PC-3 (cell line): ENCODE measurements around the gene TVP23C. TPM values are rescaled to one million over a fixed set of nuclear protein-coding genes. Genes with fewer than 3 reads are reported as not detected.
"Not testable (repeated sequence)": the region's sequence is repeated elsewhere in the genome, so short reads cannot be mapped to it uniquely, and the experiment has no call there.

Experiments
- ATAC-seq: fragments of 200-7000 bp; cut with Tn5 transposase; 2 replicates; pipeline ENCODE4 v1.9.1; 2020; ENCODE audit warnings: mild to moderate bottlenecking, moderate library complexity
- BruUV-seq: library from RNA; stranded (reverse); fragments of 400-500 nt; replicated peaks from 2 replicates; lab custom pipeline; 2021; lab: Mats Ljungman, UMichigan
- CTCF ChIA-PET: fragments of 300-600 bp; sonication (Branson Sonifier 250); formaldehyde crosslinking; loops from one replicate; lab custom pipeline; 2022; ENCODE audit warnings: antibody characterized with exemption; lab: Charles Lee
- POLR2A ChIA-PET: fragments of 300-600 bp; sonication (Branson Sonifier 250); formaldehyde crosslinking; loops from one replicate; lab custom pipeline; 2022; ENCODE audit warnings: antibody characterized with exemption; ENCODE audit not compliant: unreplicated experiment; lab: Charles Lee
- DNase-seq: peaks from one replicate; pipeline ENCODE4 v3.0.0-alpha.2; 2015
- H2AFZ ChIP-seq: fragments of 300-600 bp; sonication (generic); 2 replicates; pipeline ENCODE4 v1.6.0; 2016; ENCODE audit warnings: antibody characterized with exemption, low read length
- H3F3A ChIP-seq: fragments of 300-600 bp; sonication (generic); one replicate; pipeline ENCODE4 v1.6.0; 2017; ENCODE audit warnings: antibody characterized with exemption, low read length, control low read depth, mild to moderate bottlenecking; ENCODE audit not compliant: unreplicated experiment
- H3K27ac ChIP-seq: fragments of 300-600 bp; sonication (generic); 2 replicates; pipeline ENCODE4 v1.5.1; 2016; ENCODE audit warnings: mild to moderate bottlenecking, low read length
- H3K27me3 ChIP-seq: fragments of 300-600 bp; sonication (generic); 2 replicates; pipeline ENCODE4 v1.6.1; 2016; ENCODE audit warnings: low read length, mixed read lengths
- H3K36me3 ChIP-seq: fragments of 300-600 bp; sonication (generic); 2 replicates; pipeline ENCODE4 v1.6.1; 2016; ENCODE audit warnings: low read depth, mixed run types, low read length, mixed read lengths
- H3K4me1 ChIP-seq: fragments of 300-600 bp; sonication (generic); 2 replicates; pipeline ENCODE4 v1.5.1; 2016; ENCODE audit warnings: low read length; ENCODE audit not compliant: insufficient read depth
- H3K4me2 ChIP-seq: fragments of 300-600 bp; sonication (generic); 2 replicates; pipeline ENCODE4 v1.6.0; 2016; ENCODE audit warnings: low read length
- H3K4me3 ChIP-seq: fragments of 300-600 bp; sonication (generic); 2 replicates; pipeline ENCODE4 v1.5.1; 2016; ENCODE audit warnings: mild to moderate bottlenecking, low read length, mixed read lengths
- H3K79me2 ChIP-seq: fragments of 300-600 bp; sonication (generic); 2 replicates; pipeline ENCODE4 v1.6.1; 2017; ENCODE audit warnings: low read length, mixed read lengths
- H3K9ac ChIP-seq: fragments of 300-600 bp; sonication (generic); 2 replicates; pipeline ENCODE4 v1.6.0; 2016; ENCODE audit warnings: mild to moderate bottlenecking, low read length
- H3K9me2 ChIP-seq: fragments of 300-600 bp; sonication (generic); replicated peaks from 2 replicates; pipeline ENCODE4 v1.6.1; 2016; ENCODE audit warnings: mixed run types, low read length, mixed read lengths
- H3K9me3 ChIP-seq: fragments of 300-600 bp; sonication (generic); 2 replicates; pipeline ENCODE4 v1.6.1; 2016; ENCODE audit warnings: low read length, mixed read lengths
- H4K20me1 ChIP-seq: fragments of 300-600 bp; sonication (generic); 2 replicates; pipeline ENCODE4 v1.6.1; 2016; ENCODE audit warnings: low read length, mixed read lengths
- EZH2 ChIP-seq: fragments of 300-600 bp; sonication (generic); IDR thresholded peaks from one replicate; pipeline ENCODE4 v1.6.1; 2017; ENCODE audit warnings: antibody characterized with exemption, mild to moderate bottlenecking, low read length; ENCODE audit not compliant: unreplicated experiment
- EZH2phosphoT487 ChIP-seq: fragments of 300-600 bp; sonication (generic); IDR thresholded peaks from 2 replicates; pipeline ENCODE4 v1.6.1; 2018; ENCODE audit warnings: mild to moderate bottlenecking, antibody characterized with exemption, low read length, borderline replicate concordance
- intact Hi-C: fragments of 100-400 bp; cut with micrococcal nuclease; formaldehyde crosslinking; loops from 2 replicates; pipeline ENCODE4 v1.9.0; 2023
- total RNA-seq: library from RNA; depleted of rRNA; stranded (reverse); fragments of >200 nt; gene quantifications from 2 replicates; pipeline ENCODE4 v1.2.3, GENCODE V29; 2014
- TF ChIP-seq, protein P1 (sequence below): fragments of 300-600 bp; sonication (generic); conservative IDR thresholded peaks from 2 replicates; pipeline ENCODE4 v1.5.1; 2017; ENCODE audit warnings: antibody characterized with exemption, low read depth, mild to moderate bottlenecking, low read length

TVP23C gene
- total RNA-seq, 1 experiment from 2014 or later = 23.7 TPM

DNA sequence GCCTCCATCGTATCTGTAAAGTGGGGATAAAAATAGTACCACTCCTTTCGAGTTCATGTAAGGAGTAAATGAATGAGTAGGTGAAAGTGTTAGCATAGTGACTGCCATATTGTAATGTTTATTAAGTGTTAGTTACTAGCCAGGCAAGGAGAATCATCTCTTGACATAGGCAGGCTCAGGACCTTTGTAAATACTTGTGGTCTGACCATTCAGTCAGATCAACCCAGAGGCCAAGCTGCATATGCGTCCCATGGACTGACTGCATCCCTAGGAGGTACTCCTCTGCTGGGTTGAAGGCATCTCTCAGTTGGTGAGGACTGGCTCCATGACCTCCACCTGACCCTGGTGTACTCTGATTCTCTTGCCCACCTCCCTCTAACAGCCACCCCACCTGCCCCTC lies 55.4 kb downstream of the TVP23C start:
- Histone ChIP-seq H3K79me2 (no peaks in the 10 kb centered on the region), H2AFZ (no peak overlapping the region), H3K36me3 (peaks cover 3% of the 10 kb centered on the region; the same call in 1 of the 2 replicates), H4K20me1 (no peaks in the 10 kb centered on the region), H3K9me2 (no peaks in the 10 kb centered on the region), H3K27me3 (no peaks in the 10 kb centered on the region), H3K4me1 (peaks cover 12% of the 10 kb centered on the region), H3K4me3 (no peak overlapping the region), H3K4me2 (no peak overlapping the region), H3K9me3 (no peaks in the 10 kb centered on the region), H3K27ac (no peak overlapping the region), H3K9ac (no peak overlapping the region), H3F3A (no peaks in the 10 kb centered on the region)
- POLR2A ChIA-PET = no interaction called here
- CTCF ChIA-PET = no interaction called here
- no TSS peak for BruUV-seq
- no peak for TF ChIP-seq EZH2phosphoT487
- no peak for TF ChIP-seq EZH2
- TF ChIP-seq, protein P1, sequence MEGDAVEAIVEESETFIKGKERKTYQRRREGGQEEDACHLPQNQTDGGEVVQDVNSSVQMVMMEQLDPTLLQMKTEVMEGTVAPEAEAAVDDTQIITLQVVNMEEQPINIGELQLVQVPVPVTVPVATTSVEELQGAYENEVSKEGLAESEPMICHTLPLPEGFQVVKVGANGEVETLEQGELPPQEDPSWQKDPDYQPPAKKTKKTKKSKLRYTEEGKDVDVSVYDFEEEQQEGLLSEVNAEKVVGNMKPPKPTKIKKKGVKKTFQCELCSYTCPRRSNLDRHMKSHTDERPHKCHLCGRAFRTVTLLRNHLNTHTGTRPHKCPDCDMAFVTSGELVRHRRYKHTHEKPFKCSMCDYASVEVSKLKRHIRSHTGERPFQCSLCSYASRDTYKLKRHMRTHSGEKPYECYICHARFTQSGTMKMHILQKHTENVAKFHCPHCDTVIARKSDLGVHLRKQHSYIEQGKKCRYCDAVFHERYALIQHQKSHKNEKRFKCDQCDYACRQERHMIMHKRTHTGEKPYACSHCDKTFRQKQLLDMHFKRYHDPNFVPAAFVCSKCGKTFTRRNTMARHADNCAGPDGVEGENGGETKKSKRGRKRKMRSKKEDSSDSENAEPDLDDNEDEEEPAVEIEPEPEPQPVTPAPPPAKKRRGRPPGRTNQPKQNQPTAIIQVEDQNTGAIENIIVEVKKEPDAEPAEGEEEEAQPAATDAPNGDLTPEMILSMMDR = no peak
- no peak for DNase-seq
- intact Hi-C loops = no loop called here
- no peak for ATAC-seq

DNA sequence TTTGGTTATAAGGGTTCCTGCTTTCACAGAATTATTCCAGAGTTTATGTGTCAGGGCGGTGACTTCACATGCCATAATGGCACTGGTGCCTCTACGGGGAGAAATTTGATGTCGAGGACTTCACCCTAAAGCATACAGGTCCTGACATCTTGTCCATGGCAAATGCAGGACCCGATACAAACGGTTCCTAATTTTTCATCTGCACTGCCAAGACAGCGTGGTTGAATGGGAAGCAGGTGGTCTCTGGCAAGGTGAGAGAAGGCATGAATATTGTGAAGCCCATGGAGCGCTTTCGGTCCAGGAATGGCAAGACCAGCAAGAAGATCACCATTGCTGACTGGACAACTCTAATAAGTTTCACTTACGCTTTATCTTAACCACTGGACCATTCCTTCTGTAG lies 56.3 kb downstream of the TVP23C start:
- no peak overlapping the region for H3K9ac ChIP-seq
- H3K79me2 ChIP-seq = no peaks in the 10 kb centered on the region
- H3K4me1 ChIP-seq = peaks cover 18% of the 10 kb centered on the region
- CTCF ChIA-PET = no interaction called here
- no peaks in the 10 kb centered on the region for H3K9me2 ChIP-seq
- TF ChIP-seq EZH2phosphoT487 (no peak), EZH2 (no peak)
- TF ChIP-seq, protein P1 = no peak
- H3K27me3 ChIP-seq = no peaks in the 10 kb centered on the region
- no peak overlapping the region for H3K4me2 ChIP-seq
- H3K4me3 ChIP-seq = no peak overlapping the region
- no TSS peak for BruUV-seq
- no peak overlapping the region for H2AFZ ChIP-seq
- H3K36me3 ChIP-seq = peaks cover 2% of the 10 kb centered on the region; the same call in 1 of the 2 replicates
- no peak for ATAC-seq
- POLR2A ChIA-PET = no interaction called here
- H4K20me1 ChIP-seq = no peaks in the 10 kb centered on the region
- H3K9me3 ChIP-seq = no peaks in the 10 kb centered on the region
- DNase-seq = no peak
- intact Hi-C loops = no loop called here
- H3F3A ChIP-seq = no peaks in the 10 kb centered on the region
- H3K27ac ChIP-seq = no peak overlapping the region

DNA sequence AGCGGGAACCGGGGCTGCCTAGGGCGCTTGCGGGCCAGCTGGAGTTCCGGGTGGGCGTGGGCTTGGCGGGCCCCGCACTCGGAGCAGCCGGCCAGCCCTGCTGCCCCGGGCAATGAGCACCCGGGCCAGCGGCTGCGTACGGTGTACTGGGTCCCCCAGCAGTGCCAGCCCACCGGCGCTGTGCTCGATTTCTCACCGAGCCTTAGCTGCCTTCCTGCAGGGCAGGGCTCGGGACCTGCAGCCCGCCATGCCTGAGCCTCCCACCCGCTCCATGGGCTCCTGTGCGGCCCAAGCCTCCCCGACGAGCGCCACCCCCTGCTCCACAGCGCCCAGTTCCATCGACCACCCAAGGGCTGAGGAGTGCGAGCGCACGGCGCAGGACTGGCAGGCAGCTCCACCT lies 57.6 kb downstream of the TVP23C start:
- H3K27ac ChIP-seq, BruUV-seq, H3K4me2 ChIP-seq, H3K4me3 ChIP-seq, H3K79me2 ChIP-seq, POLR2A ChIA-PET, CTCF ChIA-PET, H3K9me3 ChIP-seq, H2AFZ ChIP-seq, DNase-seq, ATAC-seq, H4K20me1 ChIP-seq, H3K36me3 ChIP-seq, intact Hi-C loops, H3F3A ChIP-seq, H3K9me2 ChIP-seq, H3K27me3 ChIP-seq, H3K9ac ChIP-seq: not testable (repeated sequence)
- peaks cover 18% of the 10 kb centered on the region for H3K4me1 ChIP-seq
